CD4-positive, alpha-beta T cell (primary cell): ENCODE results near the gene ABHD16A. TPM values are rescaled to one million over a fixed set of nuclear protein-coding genes. Genes with fewer than 3 reads are reported as not detected.

Source experiments
- ATAC-seq: fragments of 200-7000 bp; cut with Tn5 transposase; one replicate; pipeline ENCODE4 v1.10.0; 2022; ENCODE audit warnings: mild to moderate bottlenecking; ENCODE audit not compliant: poor library complexity
- CTCF ChIA-PET: fragments of 350-600 bp; sonication (Branson Sonifier 250); formaldehyde crosslinking; loops from one replicate; lab custom pipeline; 2021; ENCODE audit warnings: antibody characterized with exemption, inconsistent platforms; lab: Charles Lee
- POLR2A ChIA-PET: fragments of 350-600 bp; sonication (Branson Sonifier 250); formaldehyde crosslinking; loops from one replicate; lab custom pipeline; 2021; ENCODE audit warnings: antibody characterized with exemption, inconsistent platforms; lab: Charles Lee
- DNase-seq, 14 experiments: peaks; one replicate each; pipeline ENCODE4 v3.0.0-alpha.2; 2013 to 2020; ENCODE audit warnings: mixed read lengths in 2 of 14
- H3K27ac ChIP-seq, 2 donors: one replicate each; pipeline versions ENCODE4 v1.5.1 to v1.7.0; 2013; ENCODE audit warnings: low read length in 2 of 2, low read depth in 1 of 2, mild to moderate bottlenecking in 1 of 2
- H3K27me3 ChIP-seq, 2 experiments: 1 replicate in 1 of 2; 2 replicates in 1 of 2; pipeline versions ENCODE4 v1.6.1 to v1.7.0; 2013; ENCODE audit warnings: low read length in 2 of 2, control low read depth in 1 of 2, mild to moderate bottlenecking in 1 of 2, moderate library complexity in 1 of 2; ENCODE audit not compliant: insufficient read depth in 2 of 2, control insufficient read depth in 1 of 2
- H3K36me3 ChIP-seq: one replicate; pipeline ENCODE4 v1.6.1; 2013; ENCODE audit warnings: low read length, control low read depth; ENCODE audit not compliant: insufficient read depth
- H3K4me1 ChIP-seq: one replicate; pipeline ENCODE4 v1.6.1; 2013; ENCODE audit warnings: low read length, control low read depth; ENCODE audit not compliant: insufficient read depth
- H3K4me3 ChIP-seq: one replicate; pipeline ENCODE4 v1.5.1; 2013; ENCODE audit warnings: mild to moderate bottlenecking, low read length, moderate library complexity
- H3K9me3 ChIP-seq, 2 experiments: 1 replicate in 1 of 2; 2 replicates in 1 of 2; pipeline versions ENCODE4 v1.6.1 to v1.7.0; 2013; ENCODE audit warnings: low read length in 2 of 2, mild to moderate bottlenecking in 2 of 2, control low read depth in 1 of 2, moderate library complexity in 1 of 2; ENCODE audit not compliant: control insufficient read depth in 1 of 2, insufficient read depth in 1 of 2
- H3K27ac Mint-ChIP-seq: one replicate; pipeline ENCODE4 v1.8.0; 2020; ENCODE audit warnings: mixed read lengths
- H3K27me3 Mint-ChIP-seq: one replicate; pipeline ENCODE4 v1.8.0; 2021; ENCODE audit warnings: mixed read lengths
- H3K36me3 Mint-ChIP-seq: one replicate; pipeline ENCODE4 v1.8.0; 2021; ENCODE audit warnings: low read depth, mixed read lengths
- H3K4me1 Mint-ChIP-seq: one replicate; pipeline ENCODE4 v1.8.0; 2021; ENCODE audit warnings: low read depth, mixed read lengths
- H3K4me3 Mint-ChIP-seq: one replicate; pipeline ENCODE4 v1.8.0; 2020; ENCODE audit warnings: mild to moderate bottlenecking, mixed read lengths
- H3K9me3 Mint-ChIP-seq: one replicate; pipeline ENCODE4 v1.8.0; 2020; ENCODE audit warnings: mixed read lengths
- intact Hi-C, 2 experiments: fragments of 100-400 bp; cut with DNase I in 1 of 2; cut with micrococcal nuclease in 1 of 2; formaldehyde crosslinking; loops; one replicate each; pipeline versions ENCODE4 v1.15.1 to v1.9.0; 2023 to 2025; cut with DNase I, micrococcal nuclease
- total RNA-seq, 174 experiments: library from RNA in 2 of 174; stranded (reverse) in 2 of 174; gene quantifications; one replicate each; pipeline ENCODE4 v1.2.3 and lab custom pipeline; 2021 to 2026
- TF ChIP-seq, protein P1 (sequence below): fragments of 200-600 bp; IDR thresholded peaks from one replicate; pipeline ENCODE4 v1.8.0; 2022; ENCODE audit warnings: antibody characterized with exemption, mild to moderate bottlenecking

The ABHD16A gene
- total RNA-seq, 2 experiments from 2014 or later = 52.3 to 59.3 TPM

DNA sequence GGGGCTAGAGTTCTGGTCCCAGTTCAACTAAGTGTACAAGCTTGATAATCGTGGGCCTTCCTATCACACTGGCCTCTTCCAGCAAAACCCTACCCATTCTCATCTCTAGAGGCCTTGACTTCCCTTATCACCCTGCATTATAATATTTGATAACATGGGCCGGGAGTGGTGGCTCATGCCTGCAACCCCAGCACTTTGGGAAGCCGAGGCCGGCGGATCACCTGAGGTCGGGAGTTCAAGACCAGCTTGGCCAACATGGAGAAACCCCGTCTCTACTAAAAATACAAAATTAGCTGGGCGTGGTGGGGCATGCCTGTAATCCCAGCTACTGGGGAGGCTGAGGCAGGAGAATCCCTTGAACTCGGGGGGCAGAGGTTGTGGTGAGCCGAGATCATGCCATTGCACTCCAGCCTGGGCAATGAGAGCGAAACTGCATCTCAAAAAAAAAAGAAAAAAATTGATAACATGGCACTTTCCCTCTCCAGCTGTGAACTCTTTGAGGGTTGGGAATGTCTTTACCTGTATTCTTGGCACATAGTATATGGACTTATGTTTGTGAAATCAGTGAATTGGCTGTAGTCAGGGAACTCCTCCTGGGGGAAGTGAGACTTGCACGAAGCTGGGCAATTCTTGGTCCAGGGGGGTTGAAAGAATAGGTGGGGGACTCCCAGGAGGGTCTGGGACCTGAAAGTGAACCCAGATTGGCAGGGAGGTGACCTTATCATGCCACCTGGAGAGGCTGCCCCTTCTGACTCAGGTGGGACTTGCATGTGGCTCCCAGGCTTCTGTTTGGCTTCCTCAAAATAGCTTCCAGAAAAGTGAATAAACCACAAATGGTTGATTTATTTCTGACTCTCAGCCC lies 41.6 kb downstream of the ABHD16A start:
- H3K27me3 Mint-ChIP-seq = no peaks in the 10 kb centered on the region
- peaks cover 72% of the 10 kb centered on the region for H3K4me1 Mint-ChIP-seq
- peak overlapping the region; percentile 47 to 70 for H3K27ac ChIP-seq

DNA sequence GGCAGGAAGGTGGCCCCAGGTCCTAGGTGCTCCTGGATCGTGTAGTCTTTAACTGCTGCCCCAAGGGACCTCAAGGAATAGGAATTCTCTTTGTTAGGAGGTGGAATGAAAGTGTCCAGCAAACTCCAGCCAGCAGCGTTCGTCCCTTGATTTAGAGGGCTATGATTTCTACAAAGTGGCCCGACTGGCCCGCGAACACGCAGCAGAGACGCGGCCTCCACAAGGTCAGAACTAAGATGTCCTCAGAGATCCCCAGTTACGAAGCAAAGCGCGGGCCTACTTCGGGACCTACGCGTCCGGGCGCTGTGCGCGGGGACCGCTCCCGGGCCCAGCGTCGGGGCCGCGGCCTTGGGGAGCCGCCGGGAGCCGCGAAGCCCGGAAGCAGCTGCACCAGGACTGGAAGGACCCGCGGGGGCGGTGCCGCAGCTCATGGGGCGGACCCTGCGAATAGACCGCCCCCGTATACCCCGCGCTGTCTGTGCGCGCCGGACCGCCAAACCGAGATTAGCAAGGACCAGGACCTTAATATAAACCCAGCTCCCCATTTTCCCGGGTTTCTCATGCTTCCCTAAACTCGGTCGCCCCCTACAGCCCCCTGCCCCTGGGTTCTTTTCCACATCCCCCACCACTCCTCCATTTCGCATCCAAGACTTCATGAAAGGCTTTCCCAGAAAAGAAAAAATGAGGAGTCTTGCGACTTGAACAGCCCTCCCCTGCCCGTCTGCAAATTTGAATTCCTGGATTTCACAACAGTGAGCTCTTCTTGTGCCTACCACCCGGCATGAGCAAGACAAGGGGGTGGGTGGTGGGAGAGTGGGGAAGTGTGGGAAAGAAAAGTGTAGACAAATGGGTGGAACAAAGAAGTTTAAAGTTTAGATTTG lies 42.5 kb downstream of the ABHD16A start, which contains the start of gene C6orf47:
Gene C6orf47, minus strand, starts transcription at position 398 of the 881 bp plus-strand sequence. CDS start 831 bp downstream, outside the sequence.
- ATAC-seq = peak; percentile 42
- peak; percentile 45 to 87 (median 74) for DNase-seq
- peaks cover 73% of the 10 kb centered on the region for H3K4me1 Mint-ChIP-seq
- peak within 1 kb of the TSS; percentile 94 for H3K27ac Mint-ChIP-seq
- Histone ChIP-seq H3K27me3 (no peaks in the 10 kb centered on the region), H3K9me3 (no peaks in the 10 kb centered on the region), H3K36me3 (peaks cover 48% of the 10 kb centered on the region), H3K27ac (peak within 1 kb of the TSS; percentile 70 to 71), H3K4me1 (peaks cover 73% of the 10 kb centered on the region), H3K4me3 (peak within 1 kb of the TSS; percentile 80)
- peak within 1 kb of the TSS; percentile 95 for H3K4me3 Mint-ChIP-seq
- H3K27me3 Mint-ChIP-seq = no peaks in the 10 kb centered on the region
- CTCF ChIA-PET = interaction anchor here (0.8 to 2.7 kb wide), 3 partner anchors 8 to 202 kb away, joined by 3 to 9 read pairs (median 3); partner anchors contain the start of genes BAG6 and NEU1
- POLR2A ChIA-PET = interaction anchor here (1.0 to 7.9 kb wide), 13 partner anchors 7 to 202 kb away, joined by 3 to 250 read pairs (median 5); partner anchors contain the start of genes ABHD16A, APOM, ATP6V1G2 and BAG6
- TF ChIP-seq, protein P1, sequence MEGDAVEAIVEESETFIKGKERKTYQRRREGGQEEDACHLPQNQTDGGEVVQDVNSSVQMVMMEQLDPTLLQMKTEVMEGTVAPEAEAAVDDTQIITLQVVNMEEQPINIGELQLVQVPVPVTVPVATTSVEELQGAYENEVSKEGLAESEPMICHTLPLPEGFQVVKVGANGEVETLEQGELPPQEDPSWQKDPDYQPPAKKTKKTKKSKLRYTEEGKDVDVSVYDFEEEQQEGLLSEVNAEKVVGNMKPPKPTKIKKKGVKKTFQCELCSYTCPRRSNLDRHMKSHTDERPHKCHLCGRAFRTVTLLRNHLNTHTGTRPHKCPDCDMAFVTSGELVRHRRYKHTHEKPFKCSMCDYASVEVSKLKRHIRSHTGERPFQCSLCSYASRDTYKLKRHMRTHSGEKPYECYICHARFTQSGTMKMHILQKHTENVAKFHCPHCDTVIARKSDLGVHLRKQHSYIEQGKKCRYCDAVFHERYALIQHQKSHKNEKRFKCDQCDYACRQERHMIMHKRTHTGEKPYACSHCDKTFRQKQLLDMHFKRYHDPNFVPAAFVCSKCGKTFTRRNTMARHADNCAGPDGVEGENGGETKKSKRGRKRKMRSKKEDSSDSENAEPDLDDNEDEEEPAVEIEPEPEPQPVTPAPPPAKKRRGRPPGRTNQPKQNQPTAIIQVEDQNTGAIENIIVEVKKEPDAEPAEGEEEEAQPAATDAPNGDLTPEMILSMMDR = no peak
- no peaks in the 10 kb centered on the region for H3K9me3 Mint-ChIP-seq
- intact Hi-C loops = loop anchor here (1.0 to 10.0 kb wide), 5 partner anchors 8 to 1544 kb away; partner anchors contain the start of genes BAG6 (in 2 of the 2), ABCF1 (in 1 of the 2), GPSM3 (in 1 of the 2) and HSD17B8 (in 1 of the 2)
- peaks cover 67% of the 10 kb centered on the region for H3K36me3 Mint-ChIP-seq

More for the DNA sequence above, 41.6 kb downstream of the ABHD16A start:
- H3K27me3 ChIP-seq = no peaks in the 10 kb centered on the region
- Mint-ChIP-seq H3K36me3 (peaks cover 70% of the 10 kb centered on the region), H3K27ac (peak overlapping the region; percentile 94), H3K4me3 (peak overlapping the region; percentile 95), H3K9me3 (no peaks in the 10 kb centered on the region)
- H3K36me3 ChIP-seq = peaks cover 45% of the 10 kb centered on the region
- H3K4me3 ChIP-seq = peak overlapping the region; percentile 80
- no peaks in the 10 kb centered on the region for H3K9me3 ChIP-seq
- ChIA-PET CTCF (interaction anchor here (0.8 to 2.7 kb wide), 2 partner anchors 9 to 201 kb away, joined by 3 to 9 read pairs; partner anchors contain the start of genes BAG6 and NEU1), POLR2A (interaction anchor here (0.7 to 7.9 kb wide), 14 partner anchors 8 to 201 kb away, joined by 3 to 250 read pairs (median 5); partner anchors contain the start of genes ABHD16A, APOM, ATP6V1G2 and BAG6)
- intact Hi-C loops = loop anchor here in 1 of 2 experiments (2.0 to 10.0 kb wide), 4 partner anchors 41 to 1543 kb away; partner anchors contain the start of genes ABCF1, GPSM3, HSD17B8 and PBX2
- peaks cover 74% of the 10 kb centered on the region for H3K4me1 ChIP-seq
- TF ChIP-seq, protein P1 = no peak
- no peak for ATAC-seq
- peak in 1 of 14 experiments; percentile 25 for DNase-seq
